Spleen (tissue), 11 donors: ENCODE measurements around the gene LYRM4. TPM values are rescaled to one million over a fixed set of nuclear protein-coding genes. Genes with fewer than 3 reads are reported as not detected.

Experiments used
- DNase-seq: peaks from one replicate; pipeline ENCODE4 v3.0.0-alpha.2; 2020
- H3K27ac ChIP-seq, 8 donors: fragments of 200-600 bp; sonication (generic) in 7 of 8; 1 replicate in 4 of 8; 2 replicates in 4 of 8; pipeline versions ENCODE4 v1.5.0 to v1.8.0; 2016 to 2021; ENCODE audit warnings: inconsistent platforms in 4 of 8, mild to moderate bottlenecking in 4 of 8, moderate library complexity in 1 of 8
- H3K27me3 ChIP-seq, 7 donors: fragments of 200-600 bp; sonication (generic) in 6 of 7; replicated peaks in 1 of 7; 1 replicate in 4 of 7; 2 replicates in 3 of 7; pipeline versions ENCODE4 v1.5.0 to v1.8.0; 2016 to 2021; ENCODE audit warnings: inconsistent platforms in 3 of 7, mild to moderate bottlenecking in 1 of 7
- H3K36me3 ChIP-seq, 6 donors: fragments of 200-600 bp; sonication (generic) in 5 of 6; 1 replicate in 4 of 6; 2 replicates in 2 of 6; pipeline versions ENCODE4 v1.5.0 to v1.8.0; 2016 to 2021; ENCODE audit warnings: inconsistent platforms in 2 of 6
- H3K4me1 ChIP-seq, 6 donors: fragments of 200-600 bp; sonication (generic) in 5 of 6; 1 replicate in 3 of 6; 2 replicates in 3 of 6; pipeline versions ENCODE4 v1.5.0 to v1.8.0; 2016 to 2021; ENCODE audit warnings: inconsistent platforms in 3 of 6
- H3K4me3 ChIP-seq, 8 donors: fragments of 200-600 bp; sonication (generic) in 7 of 8; 1 replicate in 4 of 8; 2 replicates in 4 of 8; pipeline versions ENCODE4 v1.5.0 to v1.8.0; 2016 to 2021; ENCODE audit warnings: inconsistent platforms in 4 of 8, mild to moderate bottlenecking in 4 of 8, moderate library complexity in 2 of 8
- H3K9me3 ChIP-seq, 8 donors: fragments of 200-600 bp; sonication (generic) in 7 of 8; 1 replicate in 4 of 8; 2 replicates in 4 of 8; pipeline versions ENCODE4 v1.5.0 to v1.8.0; 2016 to 2021; ENCODE audit warnings: inconsistent platforms in 4 of 8
- POLR2A ChIP-seq, 3 donors: fragments of 450-650 bp; IDR thresholded peaks; one replicate each; pipeline ENCODE4 v1.5.1; 2017; ENCODE audit warnings: antibody characterized with exemption in 3 of 3, mild to moderate bottlenecking in 1 of 3
- POLR2AphosphoS5 ChIP-seq, 3 donors: sonication (generic); formaldehyde crosslinking; IDR thresholded peaks; one replicate each; pipeline ENCODE4 v1.5.1; 2017; ENCODE audit warnings: antibody characterized with exemption in 3 of 3
- WGBS, 5 donors: extraction: QIAGEN DNeasy Blood & Tissue Kit in 3 of 5; methylation state at CpG; one replicate each; pipeline versions ENCODE4 v1.1.5 to v1.1.7; 2013 to 2018; 5-methylcytosine and 5-hydroxymethylcytosine counted together
- intact Hi-C: fragments of 100-400 bp; cut with DNase I; formaldehyde crosslinking; loops from one replicate; pipeline ENCODE4 v1.15.0; 2023; ENCODE audit warnings: low total_unique reads
- polyA plus RNA-seq, 3 donors: library from polyadenylated mRNA; stranded (reverse); fragments of 200-250 nt; gene quantifications; one replicate each; pipeline ENCODE4 v1.2.1, GENCODE V29; 2013
- total RNA-seq, 7 donors: library from RNA; depleted of rRNA in 3 of 7; stranded (reverse); fragments of >200 nt in 3 of 7; fragmentation: NEBNext Ultra II Directional in 4 of 7; extraction: Animal tissue kit (Norgen Biotek cat#: 25700) in 4 of 7; gene quantifications; one replicate each; pipeline versions ENCODE4 v1.1.0 to v1.2.1, GENCODE V29; 2016 to 2021
- TF ChIP-seq, protein P1 (sequence below), 11 experiments: fragments of 200-600 bp in 7 of 11; fragments of 450-650 bp in 4 of 11; sonication (generic) in 4 of 11; IDR thresholded peaks in 8 of 11; conservative IDR thresholded peaks in 3 of 11; 1 replicate in 7 of 11; 2 replicates in 4 of 11; pipeline versions ENCODE4 v1.4.0 to v1.8.0; 2016 to 2021; ENCODE audit warnings: antibody characterized with exemption in 11 of 11, inconsistent platforms in 4 of 11, mild to moderate bottlenecking in 1 of 11
- donor health status: healthy with polysubstance abuse.
- donor health status: DM: no; HTN: no; CAD: no; lungs with moderate emphysema.
- donor health status: DM: no; HTN: no; CAD: no.
- donor health status: Bipolar disorder and iron deficiency.
- donor health status: healthy.
- donor health status: DM: no; HTN: no; CAD: no.
- donor health status: DM: yes; HTN: yes; CAD: no.

Gene LYRM4
- total and polyA plus RNA-seq, 10 donors, result 32.1 to 58.1 (median 38.7) TPM

DNA sequence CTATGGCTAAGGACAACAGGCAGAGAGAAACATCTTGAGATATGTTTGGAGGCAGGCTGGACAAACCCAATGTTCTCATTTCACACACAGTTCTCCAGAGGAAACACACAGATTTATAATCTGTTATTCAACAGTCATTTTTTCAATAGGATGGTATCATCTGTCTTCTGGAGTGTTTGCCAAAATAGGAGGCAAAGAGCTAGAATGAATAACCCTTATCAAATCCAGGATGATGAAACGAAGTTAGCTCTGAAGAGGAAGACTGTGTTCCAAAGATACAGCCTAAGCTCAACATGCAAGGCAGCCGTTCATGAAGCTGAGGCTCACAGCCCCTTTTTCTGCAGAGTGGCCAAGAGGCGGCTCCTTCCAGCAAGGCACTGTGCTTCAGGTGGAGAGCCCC, 104.8 kb downstream of the LYRM4 start:
- H3K36me3 ChIP-seq, result no peaks in the 10 kb centered on the region
- H3K4me3 ChIP-seq, result no peak overlapping the region
- WGBS, 5 donors, result 85 to 97% (median 88%) methylated on average over 3 of the region's 3 CpGs
- H3K27me3 ChIP-seq, result no peaks in the 10 kb centered on the region
- H3K4me1 ChIP-seq, result no peaks in the 10 kb centered on the region
- no peak for DNase-seq
- intact Hi-C loops, result no loop called here
- H3K27ac ChIP-seq, result no peak overlapping the region
- no peaks in the 10 kb centered on the region for H3K9me3 ChIP-seq
- TF ChIP-seq, protein P1, sequence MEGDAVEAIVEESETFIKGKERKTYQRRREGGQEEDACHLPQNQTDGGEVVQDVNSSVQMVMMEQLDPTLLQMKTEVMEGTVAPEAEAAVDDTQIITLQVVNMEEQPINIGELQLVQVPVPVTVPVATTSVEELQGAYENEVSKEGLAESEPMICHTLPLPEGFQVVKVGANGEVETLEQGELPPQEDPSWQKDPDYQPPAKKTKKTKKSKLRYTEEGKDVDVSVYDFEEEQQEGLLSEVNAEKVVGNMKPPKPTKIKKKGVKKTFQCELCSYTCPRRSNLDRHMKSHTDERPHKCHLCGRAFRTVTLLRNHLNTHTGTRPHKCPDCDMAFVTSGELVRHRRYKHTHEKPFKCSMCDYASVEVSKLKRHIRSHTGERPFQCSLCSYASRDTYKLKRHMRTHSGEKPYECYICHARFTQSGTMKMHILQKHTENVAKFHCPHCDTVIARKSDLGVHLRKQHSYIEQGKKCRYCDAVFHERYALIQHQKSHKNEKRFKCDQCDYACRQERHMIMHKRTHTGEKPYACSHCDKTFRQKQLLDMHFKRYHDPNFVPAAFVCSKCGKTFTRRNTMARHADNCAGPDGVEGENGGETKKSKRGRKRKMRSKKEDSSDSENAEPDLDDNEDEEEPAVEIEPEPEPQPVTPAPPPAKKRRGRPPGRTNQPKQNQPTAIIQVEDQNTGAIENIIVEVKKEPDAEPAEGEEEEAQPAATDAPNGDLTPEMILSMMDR (IDR thresholded peaks at IDR 0.05 in 8 of 11, conservative IDR thresholded peaks at IDR 0.05 in 3 of 11), result no peak
- no peak for TF ChIP-seq POLR2A (IDR thresholded peaks at IDR 0.05)
- no peak for TF ChIP-seq POLR2AphosphoS5 (IDR thresholded peaks at IDR 0.05)

DNA sequence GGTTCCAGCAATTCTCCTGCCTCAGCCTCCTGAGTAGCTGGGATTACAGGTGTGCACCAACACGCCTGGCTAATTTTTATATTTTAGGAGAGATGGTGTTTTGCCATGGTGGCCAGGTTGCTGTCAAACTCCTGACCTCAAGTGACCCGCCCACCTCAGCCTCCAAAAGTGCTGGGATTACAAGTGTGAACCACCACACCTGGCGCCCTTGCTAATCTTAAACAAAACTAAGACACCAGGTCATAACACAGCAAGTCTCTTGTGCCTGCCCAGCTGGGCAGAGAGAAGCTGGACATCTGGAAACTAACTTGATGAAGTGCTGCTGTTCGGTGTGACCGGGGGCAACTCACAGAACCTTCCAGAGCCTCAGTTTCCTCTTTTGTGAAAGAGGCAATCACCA, 107.6 kb downstream of the LYRM4 start:
- intact Hi-C loops, result no loop called here
- 93 to 98% (median 96%) methylated on average over 5 of the region's 5 CpGs for WGBS, 5 donors
- TF ChIP-seq POLR2AphosphoS5 (IDR thresholded peaks at IDR 0.05) (no peak), POLR2A (IDR thresholded peaks at IDR 0.05) (no peak)
- TF ChIP-seq, protein P1 (IDR thresholded peaks at IDR 0.05 in 8 of 11, conservative IDR thresholded peaks at IDR 0.05 in 3 of 11), result no peak
- no peaks in the 10 kb centered on the region for H3K9me3 ChIP-seq
- no peak for DNase-seq
- no peaks in the 10 kb centered on the region for H3K27me3 ChIP-seq
- no peaks in the 10 kb centered on the region for H3K4me1 ChIP-seq
- H3K36me3 ChIP-seq, result no peaks in the 10 kb centered on the region
- no peak overlapping the region for H3K4me3 ChIP-seq
- no peak overlapping the region for H3K27ac ChIP-seq

DNA sequence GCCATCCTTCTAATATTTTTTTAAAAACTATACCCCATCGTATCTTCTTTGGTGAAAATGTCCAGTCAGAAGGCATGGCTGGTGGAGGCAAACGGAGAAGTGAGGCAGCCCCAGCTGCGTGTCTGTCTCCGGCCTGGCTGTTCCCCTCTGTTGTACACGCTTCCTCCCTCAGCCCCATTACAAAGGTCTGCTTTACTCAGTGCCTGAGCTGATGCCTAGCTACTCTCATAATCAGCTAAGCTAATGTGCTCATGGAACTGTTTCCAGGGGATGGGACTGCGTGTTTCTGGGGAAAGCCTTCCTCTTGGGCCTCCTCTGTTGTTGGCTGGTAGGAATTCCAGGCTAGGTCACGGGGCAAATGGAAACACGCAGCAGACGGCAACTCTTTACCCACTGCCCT, 108.3 kb downstream of the LYRM4 start:
- Histone ChIP-seq H3K9me3 (no peaks in the 10 kb centered on the region), H3K27me3 (no peaks in the 10 kb centered on the region), H3K4me3 (no peak overlapping the region), H3K36me3 (no peaks in the 10 kb centered on the region), H3K4me1 (no peaks in the 10 kb centered on the region), H3K27ac (no peak overlapping the region)
- TF ChIP-seq, protein P1 (IDR thresholded peaks at IDR 0.05 in 8 of 11, conservative IDR thresholded peaks at IDR 0.05 in 3 of 11), result no peak
- TF ChIP-seq POLR2A (IDR thresholded peaks at IDR 0.05) (no peak), POLR2AphosphoS5 (IDR thresholded peaks at IDR 0.05) (no peak)
- intact Hi-C loops, result no loop called here
- WGBS, 5 donors, result 69 to 87% (median 75%) methylated on average over 8 to 9 of the region's 9 CpGs
- DNase-seq, result no peak

DNA sequence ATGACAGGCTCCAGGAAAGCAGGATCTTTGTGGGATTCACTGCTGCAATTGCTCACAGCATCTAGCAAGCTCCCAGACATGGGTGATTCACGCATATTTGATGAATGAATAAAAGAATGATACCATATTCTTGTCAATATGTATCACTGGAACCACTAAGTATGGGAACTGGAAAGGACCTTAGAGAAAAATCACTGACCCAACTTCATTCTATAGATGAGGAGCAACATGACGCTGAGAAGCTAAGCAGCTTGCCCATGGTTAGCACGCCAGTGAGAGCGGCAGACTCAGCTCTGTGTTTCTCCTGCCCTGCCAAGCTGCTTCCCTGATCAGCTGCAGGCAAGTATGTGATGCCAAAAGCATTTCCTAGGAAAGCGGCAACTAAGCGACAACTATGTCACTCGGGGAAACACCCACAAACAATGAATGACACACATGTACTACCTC, 108.8 kb downstream of the LYRM4 start:
- intact Hi-C loops, result no loop called here
- no peaks in the 10 kb centered on the region for H3K27me3 ChIP-seq

More for the DNA sequence above, 108.8 kb downstream of the LYRM4 start:
- Histone ChIP-seq H3K9me3 (no peaks in the 10 kb centered on the region), H3K27ac (no peak overlapping the region), H3K4me1 (no peaks in the 10 kb centered on the region), H3K36me3 (no peaks in the 10 kb centered on the region), H3K4me3 (no peak overlapping the region)
- TF ChIP-seq, protein P1 (IDR thresholded peaks at IDR 0.05 in 8 of 11, conservative IDR thresholded peaks at IDR 0.05 in 3 of 11), result no peak
- no peak for TF ChIP-seq POLR2AphosphoS5 (IDR thresholded peaks at IDR 0.05)
- no peak for TF ChIP-seq POLR2A (IDR thresholded peaks at IDR 0.05)
- no peak for DNase-seq
- WGBS, 5 donors, result 75 to 88% (median 80%) methylated on average over 7 of the region's 7 CpGs
